T follicular helper cell (primary cell): ENCODE results near the gene PSMB5.

ENCODE experiments used
- DNase-seq: peaks from one replicate; pipeline ENCODE4 v3.0.0-alpha.2; 2020; ENCODE audit warnings: low read depth

The PSMB5 gene

GRCh38 chr14:23043754-23044153, 9.1 kb upstream of the PSMB5 start:
- DNase-seq: no peak

- no peak for DNase-seq
Observed at GRCh38 chr14:23043145-23043544, 8.4 kb upstream of the PSMB5 start.

- DNase-seq: no peak
Observed at GRCh38 chr14:23042162-23042965, 7.7 kb upstream of the PSMB5 start, which contains the start of gene PSMB11. TSS of gene PSMB11 (plus strand) at chr14:23042212. CDS start at chr14:23042226, 14 bp downstream.

GRCh38 chr14:23041729-23042128, 7.0 kb upstream of the PSMB5 start:
- DNase-seq: no peak

- no peak for DNase-seq
Observed at GRCh38 chr14:23040100-23040499, 5.4 kb upstream of the PSMB5 start.

GRCh38 chr14:23035303-23036144, 824 bp upstream of the PSMB5 start:
- DNase-seq: no peak

- DNase-seq: no peak
Observed at GRCh38 chr14:23033801-23034497, 751 bp downstream of the PSMB5 start.

- no peak for DNase-seq
Observed at GRCh38 chr14:23033251-23033727, 1.4 kb downstream of the PSMB5 start.

- no peak for DNase-seq
Observed at GRCh38 chr14:23030936-23031335, 3.8 kb downstream of the PSMB5 start.

- DNase-seq: no peak
Observed at GRCh38 chr14:23028799-23029198, 5.9 kb downstream of the PSMB5 start.

GRCh38 chr14:23025151-23025814, 9.4 kb downstream of the PSMB5 start:
- no peak for DNase-seq

- DNase-seq: no peak
Observed at GRCh38 chr14:23024612-23025075, 10.1 kb downstream of the PSMB5 start.

- no peak for DNase-seq
Observed at GRCh38 chr14:23023795-23024152, 10.9 kb downstream of the PSMB5 start.

GRCh38 chr14:23023022-23023794, 11.5 kb downstream of the PSMB5 start:
- no peak for DNase-seq

GRCh38 chr14:23021889-23022442, 12.7 kb downstream of the PSMB5 start:
- DNase-seq: no peak

- DNase-seq: no peak
Observed at GRCh38 chr14:23021434-23021833, 13.3 kb downstream of the PSMB5 start.

- no peak for DNase-seq
Observed at GRCh38 chr14:23020143-23021128, 14.3 kb downstream of the PSMB5 start.

GRCh38 chr14:23018107-23018506, 16.6 kb downstream of the PSMB5 start:
- DNase-seq: no peak

GRCh38 chr14:23017091-23017490, 17.6 kb downstream of the PSMB5 start:
- DNase-seq: no peak
